OCI-LY7 (cell line): ENCODE measurements around the gene UFC1. TPM values are rescaled to one million over a fixed set of nuclear protein-coding genes. Genes with fewer than 3 reads are reported as not detected.

Source experiments
- BruUV-seq: library from RNA; stranded (reverse); fragments of 400-500 nt; replicated peaks from 2 replicates; lab custom pipeline; 2021; lab: Mats Ljungman, UMichigan
- CTCF ChIA-PET: fragments of 300-600 bp; sonication (Branson Sonifier 250); formaldehyde crosslinking; loops from one replicate; lab custom pipeline; 2022; ENCODE audit warnings: antibody characterized with exemption; ENCODE audit not compliant: unreplicated experiment; lab: Charles Lee
- POLR2A ChIA-PET: fragments of 300-600 bp; sonication (Branson Sonifier 250); formaldehyde crosslinking; loops from one replicate; lab custom pipeline; 2022; ENCODE audit warnings: antibody characterized with exemption; lab: Charles Lee
- DNase-seq: peaks from one replicate; pipeline ENCODE4 v3.0.0-alpha.2; 2015; ENCODE audit warnings: low spot score
- H2AFZ ChIP-seq: fragments of 200-600 bp; sonication (generic), shearing (Covaris generic); 2 replicates; pipeline ENCODE4 v1.6.1; 2014; ENCODE audit warnings: mild to moderate bottlenecking, antibody characterized with exemption, low read length, moderate library complexity
- H3K27ac ChIP-seq: fragments of 200-600 bp; sonication (generic); 2 replicates; pipeline ENCODE4 v1.5.1; 2014; ENCODE audit warnings: mixed run types, low read depth, mild to moderate bottlenecking, moderate library complexity, low read length, inconsistent platforms; ENCODE audit not compliant: poor library complexity, severe bottlenecking
- H3K36me3 ChIP-seq: fragments of 200-600 bp; sonication (generic); 2 replicates; pipeline ENCODE4 v1.6.1; 2014; ENCODE audit warnings: mild to moderate bottlenecking, antibody characterized with exemption, low read length, moderate library complexity, mixed read lengths; ENCODE audit not compliant: insufficient read depth
- H3K4me1 ChIP-seq: fragments of 200-600 bp; sonication (generic); 2 replicates; pipeline ENCODE4 v1.5.1; 2014; ENCODE audit warnings: mild to moderate bottlenecking, low read length; ENCODE audit not compliant: insufficient read depth, poor library complexity, severe bottlenecking
- H3K4me2 ChIP-seq: fragments of 200-600 bp; sonication (generic); 2 replicates; pipeline ENCODE4 v1.6.1; 2014; ENCODE audit warnings: mild to moderate bottlenecking, low read length
- H3K4me3 ChIP-seq: fragments of 200-600 bp; sonication (generic); 2 replicates; pipeline ENCODE4 v1.5.1; 2014; ENCODE audit warnings: mild to moderate bottlenecking, low read depth, low read length; ENCODE audit not compliant: poor library complexity, severe bottlenecking
- H3K79me2 ChIP-seq: fragments of 200-600 bp; sonication (generic); 2 replicates; pipeline ENCODE4 v1.6.1; 2016; ENCODE audit warnings: low read depth, mild to moderate bottlenecking, low read length, moderate library complexity, mixed read lengths; ENCODE audit not compliant: insufficient read depth
- H3K9me2 ChIP-seq: fragments of 200-600 bp; sonication (generic); 2 replicates; pipeline ENCODE4 v1.6.1; 2016; ENCODE audit warnings: mild to moderate bottlenecking, low read length, mixed read lengths; ENCODE audit not compliant: insufficient read depth
- H3K9me3 ChIP-seq: fragments of 200-600 bp; sonication (generic); 2 replicates; pipeline ENCODE4 v1.6.1; 2014; ENCODE audit warnings: mild to moderate bottlenecking, mixed run types, low read length, mixed read lengths
- H4K20me1 ChIP-seq: fragments of 200-600 bp; sonication (generic); 2 replicates; pipeline ENCODE4 v1.6.1; 2014; ENCODE audit warnings: mild to moderate bottlenecking, antibody characterized with exemption, low read length, moderate library complexity, mixed read lengths; ENCODE audit not compliant: insufficient read depth
- CTCF ChIP-seq: fragments of 200-600 bp; sonication (generic); conservative IDR thresholded peaks from 2 replicates; pipeline ENCODE4 v1.5.1; 2014; ENCODE audit warnings: mild to moderate bottlenecking, antibody characterized with exemption, low read length, moderate library complexity, mixed read lengths
- EZH2phosphoT487 ChIP-seq: fragments of 200-600 bp; sonication (generic); IDR thresholded peaks from 2 replicates; pipeline ENCODE4 v1.6.1; 2018; ENCODE audit warnings: low read depth, borderline replicate concordance, mild to moderate bottlenecking, mixed run types, antibody characterized with exemption, low read length, moderate library complexity, mixed read lengths
- intact Hi-C: fragments of 100-400 bp; cut with micrococcal nuclease; formaldehyde crosslinking; loops from one replicate; pipeline ENCODE4 v1.10.0; 2022; ENCODE audit not compliant: unreplicated experiment
- small RNA-seq: library from RNA; depleted of rRNA; stranded (forward); fragments of <200 nt; gene quantifications from one replicate; pipeline ENCODE3, GENCODE V24; 2014
- total RNA-seq, 2 experiments: library from RNA; depleted of rRNA in 1 of 2; stranded (reverse); fragments of >200 nt in 1 of 2; shearing (Covaris generic) in 1 of 2; gene quantifications; 2 replicates each; pipeline ENCODE4 v1.2.3, GENCODE V29; 2014 to 2022

UFC1 gene
- total RNA-seq, 2 experiments from 2014 or later, result 61.2 to 80.9 TPM

- CTCF ChIA-PET, result no interaction called here
- no peak overlapping the region for H3K4me2 ChIP-seq
- no peaks in the 10 kb centered on the region for H3K9me2 ChIP-seq
- H4K20me1 ChIP-seq, result no peaks in the 10 kb centered on the region
- peaks cover 26% of the 10 kb centered on the region for H3K4me1 ChIP-seq
- peaks cover 4% of the 10 kb centered on the region; the same call in 1 of the 2 replicates for H3K79me2 ChIP-seq
- intact Hi-C loops, result no loop called here
- H2AFZ ChIP-seq, result no peak overlapping the region
- TF ChIP-seq CTCF (no peak), EZH2phosphoT487 (no peak)
- H3K4me3 ChIP-seq, result no peak overlapping the region
- H3K27ac ChIP-seq, result no peak overlapping the region
- BruUV-seq, result no TSS peak
- no peak for DNase-seq
- POLR2A ChIA-PET, result interaction anchor here (0.7 kb wide), 1 partner anchor 18 kb away, joined by 4 read pairs; the partner anchor contains the start of gene TOMM40L
- H3K36me3 ChIP-seq, result peaks cover 66% of the 10 kb centered on the region
- no peaks in the 10 kb centered on the region for H3K9me3 ChIP-seq
Observed at GRCh38 chr1:161207173-161207572, 53.4 kb downstream of the UFC1 start.

Small RNAs within 50 kb of the gene (small RNA-seq; reads per million reads assigned to genes)
- gene RF01225, result not detected

Other genes starting within 250 kb of the UFC1 start
- not detected in 2 replicates for gene ITLN2, start 199.2 kb upstream of the UFC1 start, total RNA-seq (2014; rRNA removed; shearing (Covaris generic))
- gene ITLN2, start 199.2 kb upstream of the UFC1 start, total RNA-seq (2022), result not detected in 2 replicates
- 11.7 and 13.5 TPM in 2 replicates for gene F11R, start 132.8 kb upstream of the UFC1 start, total RNA-seq (2014; rRNA removed; shearing (Covaris generic))
- gene F11R, start 132.8 kb upstream of the UFC1 start, total RNA-seq (2022), result 16.0 and 25.0 TPM in 2 replicates
- gene TSTD1, start 115.0 kb upstream of the UFC1 start, total RNA-seq (2014; rRNA removed; shearing (Covaris generic)), result 164 and 206 TPM in 2 replicates
- 73.4 and 89.2 TPM in 2 replicates for gene TSTD1, start 115.0 kb upstream of the UFC1 start, total RNA-seq (2022)
- gene USF1, start 108.0 kb upstream of the UFC1 start, total RNA-seq (2014; rRNA removed; shearing (Covaris generic)), result 83.1 and 97.5 TPM in 2 replicates
- gene USF1, start 108.0 kb upstream of the UFC1 start, total RNA-seq (2022), result 57.6 and 60.9 TPM in 2 replicates
- 56.2 and 62.9 TPM in 2 replicates for gene ARHGAP30, start 84.1 kb upstream of the UFC1 start, total RNA-seq (2014; rRNA removed; shearing (Covaris generic))
- 86.7 and 101 TPM in 2 replicates for gene ARHGAP30, start 84.1 kb upstream of the UFC1 start, total RNA-seq (2022)
- gene NECTIN4, start 64.4 kb upstream of the UFC1 start, total RNA-seq (2014; rRNA removed; shearing (Covaris generic)), result not detected in 2 replicates
- gene NECTIN4, start 64.4 kb upstream of the UFC1 start, total RNA-seq (2022), result not detected in 2 replicates
- gene KLHDC9, start 55.6 kb upstream of the UFC1 start, total RNA-seq (2014; rRNA removed; shearing (Covaris generic)), result 0.95 and 2.7 TPM in 2 replicates
- 1.3 and 3.0 TPM in 2 replicates for gene KLHDC9, start 55.6 kb upstream of the UFC1 start, total RNA-seq (2022)
- gene PFDN2, start 35.9 kb upstream of the UFC1 start, total RNA-seq (2014; rRNA removed; shearing (Covaris generic)), result 52.7 and 55.6 TPM in 2 replicates
- gene PFDN2, start 35.9 kb upstream of the UFC1 start, total RNA-seq (2022), result 79.5 and 95.3 TPM in 2 replicates
- 30.2 and 42.7 TPM in 2 replicates for gene NIT1, start 35.9 kb upstream of the UFC1 start, total RNA-seq (2014; rRNA removed; shearing (Covaris generic))
- 46.5 and 53.1 TPM in 2 replicates for gene NIT1, start 35.9 kb upstream of the UFC1 start, total RNA-seq (2022)
- gene DEDD, start 21.3 kb upstream of the UFC1 start, total RNA-seq (2014; rRNA removed; shearing (Covaris generic)), result 21.1 and 28.5 TPM in 2 replicates
- gene DEDD, start 21.3 kb upstream of the UFC1 start, total RNA-seq (2022), result 36.9 and 41.9 TPM in 2 replicates
- 18.4 and 19.6 TPM in 2 replicates for gene USP21, start 5.5 kb downstream of the UFC1 start, total RNA-seq (2014; rRNA removed; shearing (Covaris generic))
- 29.5 and 34.0 TPM in 2 replicates for gene USP21, start 5.5 kb downstream of the UFC1 start, total RNA-seq (2022)
- gene PPOX, start 12.4 kb downstream of the UFC1 start, total RNA-seq (2014; rRNA removed; shearing (Covaris generic)), result 40.1 and 42.0 TPM in 2 replicates
- 45.5 and 53.2 TPM in 2 replicates for gene PPOX, start 12.4 kb downstream of the UFC1 start, total RNA-seq (2022)
- 36.2 and 39.1 TPM in 2 replicates for gene B4GALT3, start 23.5 kb downstream of the UFC1 start, total RNA-seq (2014; rRNA removed; shearing (Covaris generic))
- gene B4GALT3, start 23.5 kb downstream of the UFC1 start, total RNA-seq (2022), result 41.7 and 49.8 TPM in 2 replicates
- gene ADAMTS4, start 45.1 kb downstream of the UFC1 start, total RNA-seq (2014; rRNA removed; shearing (Covaris generic)), result 0.03 TPM in 2 replicates
- 0.07 and 0.15 TPM in 2 replicates for gene ADAMTS4, start 45.1 kb downstream of the UFC1 start, total RNA-seq (2022)
- gene NDUFS2, start 48.4 kb downstream of the UFC1 start, total RNA-seq (2014; rRNA removed; shearing (Covaris generic)), result 62.9 and 76.4 TPM in 2 replicates
- 72.1 and 73.4 TPM in 2 replicates for gene NDUFS2, start 48.4 kb downstream of the UFC1 start, total RNA-seq (2022)
- gene FCER1G, start 61.3 kb downstream of the UFC1 start, total RNA-seq (2014; rRNA removed; shearing (Covaris generic)), result 3.2 TPM in 1 of 2 replicates, not detected in the other
- 0.88 and 1.2 TPM in 2 replicates for gene FCER1G, start 61.3 kb downstream of the UFC1 start, total RNA-seq (2022)
- gene APOA2, start 69.7 kb downstream of the UFC1 start, total RNA-seq (2014; rRNA removed; shearing (Covaris generic)), result not detected in 2 replicates
- gene APOA2, start 69.7 kb downstream of the UFC1 start, total RNA-seq (2022), result not detected in 2 replicates
- gene TOMM40L, start 72.1 kb downstream of the UFC1 start, total RNA-seq (2014; rRNA removed; shearing (Covaris generic)), result 8.3 and 11.0 TPM in 2 replicates
- gene TOMM40L, start 72.1 kb downstream of the UFC1 start, total RNA-seq (2022), result 16.0 and 20.1 TPM in 2 replicates
- not detected in 2 replicates for gene NR1I3, start 84.2 kb downstream of the UFC1 start, total RNA-seq (2014; rRNA removed; shearing (Covaris generic))
- not detected in 2 replicates for gene NR1I3, start 84.2 kb downstream of the UFC1 start, total RNA-seq (2022)
- gene PCP4L1, start 104.8 kb downstream of the UFC1 start, total RNA-seq (2014; rRNA removed; shearing (Covaris generic)), result not detected in 2 replicates
- gene PCP4L1, start 104.8 kb downstream of the UFC1 start, total RNA-seq (2022), result not detected in 2 replicates
- 4.2 and 4.5 TPM in 2 replicates for gene MPZ, start 156.0 kb downstream of the UFC1 start, total RNA-seq (2014; rRNA removed; shearing (Covaris generic))
- 9.0 and 10.8 TPM in 2 replicates for gene MPZ, start 156.0 kb downstream of the UFC1 start, total RNA-seq (2022)
- gene SDHC, start 160.4 kb downstream of the UFC1 start, total RNA-seq (2014; rRNA removed; shearing (Covaris generic)), result 17.9 and 20.6 TPM in 2 replicates
- 149 and 175 TPM in 2 replicates for gene SDHC, start 160.4 kb downstream of the UFC1 start, total RNA-seq (2022)
- not detected in 2 replicates for gene CFAP126, start 213.9 kb downstream of the UFC1 start, total RNA-seq (2014; rRNA removed; shearing (Covaris generic))
- gene CFAP126, start 213.9 kb downstream of the UFC1 start, total RNA-seq (2022), result not detected in 2 replicates